HG02943 (cell line): ENCODE data around the gene FZD8.

Experiments
- ATAC-seq: cut with Tn5 transposase; IDR thresholded peaks from one replicate; pipeline ENCODE4 v1.9.1; 2021; ENCODE audit warnings: mild to moderate bottlenecking, low read depth, moderate library complexity; ENCODE audit not compliant: unreplicated experiment

The FZD8 gene

DNA sequence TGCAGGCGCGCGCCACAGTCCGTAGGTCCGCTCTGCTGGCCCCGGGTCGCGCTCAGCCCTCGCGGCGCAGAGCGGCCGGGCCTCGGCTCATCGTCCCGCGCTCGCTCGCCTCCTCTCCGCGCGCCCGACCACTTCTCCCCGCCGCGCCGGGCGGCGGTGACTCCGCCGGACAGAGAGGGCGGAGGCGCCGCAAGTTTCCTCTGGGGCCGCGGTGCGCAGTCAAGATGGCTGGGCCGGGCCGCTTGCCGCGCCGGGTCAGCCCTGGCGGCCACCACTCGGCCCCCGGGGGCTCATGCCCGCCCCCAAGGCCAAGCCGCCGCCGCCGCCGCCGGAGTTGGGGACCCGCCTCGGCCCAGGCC, 441 bp downstream of the FZD8 start:
- peak; percentile 30 for ATAC-seq

GRCh38 chr10:35640951-35641675, 983 bp downstream of the FZD8 start:
- ATAC-seq, result peak; percentile 42

DNA sequence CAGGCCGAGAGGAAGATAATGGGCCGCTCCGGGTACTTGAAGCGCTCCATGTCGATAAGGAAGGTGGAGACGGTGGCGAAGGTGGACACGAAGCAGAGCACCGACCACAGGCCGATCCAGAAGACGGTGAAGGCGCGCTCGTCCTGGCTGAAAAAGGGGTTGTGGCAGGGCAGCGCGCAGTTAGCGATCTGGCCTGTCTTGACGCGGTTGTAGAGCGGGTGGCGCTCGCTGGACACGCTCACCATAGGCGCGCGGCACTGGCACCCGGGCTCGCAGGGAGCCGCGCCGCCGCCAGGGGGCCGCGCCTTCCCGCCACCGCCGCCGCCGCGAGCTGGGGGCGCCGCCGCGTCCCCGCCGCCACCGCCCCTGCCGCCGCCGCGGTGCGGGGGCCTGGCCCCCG, 1.6 kb downstream of the FZD8 start:
- peak; percentile 21 for ATAC-seq

DNA sequence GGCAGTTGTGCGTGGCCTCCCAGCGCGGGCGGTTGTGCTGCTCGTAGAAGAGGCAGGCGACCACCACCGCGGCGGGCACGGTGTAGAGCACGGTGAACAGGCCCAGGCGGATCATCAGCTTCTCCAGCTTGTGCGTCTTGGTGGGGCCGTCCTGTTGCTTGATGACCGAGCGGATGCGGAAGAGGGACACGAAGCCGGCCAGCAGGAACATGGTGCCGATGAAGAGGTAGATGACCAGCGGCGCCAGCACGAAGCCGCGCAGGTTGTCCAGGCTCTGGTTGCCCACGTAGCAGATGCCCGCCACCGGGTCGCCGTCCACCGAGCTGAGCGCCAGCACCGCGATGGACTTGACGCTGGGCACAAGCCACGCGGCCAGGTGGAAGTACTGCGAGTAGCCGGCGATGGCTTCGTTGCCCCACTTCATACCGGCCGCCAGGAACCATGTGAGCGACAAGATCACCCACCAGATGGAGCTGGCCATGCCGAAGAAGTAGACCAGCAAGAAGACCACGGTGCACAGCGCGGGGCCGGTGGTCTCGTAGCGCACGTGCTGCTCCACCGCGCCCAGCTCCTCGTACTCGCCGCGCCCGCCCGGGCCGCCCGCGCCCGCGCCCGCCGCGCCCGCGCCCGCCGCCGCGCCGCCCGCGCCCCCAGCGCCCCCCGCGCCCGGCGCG, 2.2 kb downstream of the FZD8 start:
- no peak for ATAC-seq

DNA sequence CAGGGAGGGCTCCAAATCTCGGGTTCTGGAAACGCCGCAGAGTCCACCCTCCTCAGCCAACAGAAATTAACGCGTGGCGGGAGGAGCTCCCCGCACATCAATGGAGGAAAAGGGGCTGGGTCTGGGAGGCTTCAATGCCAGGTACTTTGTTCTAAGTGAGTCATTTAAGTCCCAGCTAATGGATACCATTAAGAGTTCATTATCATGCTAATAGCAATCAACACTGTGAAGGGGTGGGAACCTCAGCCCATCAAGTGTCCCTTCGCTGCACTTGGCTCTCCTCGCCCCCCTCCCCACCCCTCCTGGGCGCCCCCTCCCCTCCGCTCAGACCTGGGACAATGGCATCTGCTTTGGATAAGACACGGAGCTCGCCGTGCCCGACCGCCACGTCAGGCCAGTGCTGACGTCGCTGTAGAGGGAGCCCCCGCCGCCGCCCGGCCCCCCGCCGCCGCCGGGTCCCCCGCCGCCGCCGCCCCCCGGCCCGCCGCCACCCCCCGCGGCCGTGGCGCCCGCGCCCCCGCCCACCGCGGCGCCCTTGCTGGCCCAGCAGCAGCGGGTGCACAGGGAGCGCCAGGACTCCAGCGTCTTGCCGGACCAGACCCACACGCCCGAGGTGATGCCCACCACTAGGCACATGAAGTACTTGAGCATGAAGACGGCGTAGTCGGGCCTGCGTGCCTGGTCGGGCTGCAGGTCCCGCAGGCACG, 2.9 kb downstream of the FZD8 start:
- ATAC-seq, result no peak

- ATAC-seq, result no peak
Measured at GRCh38 chr10:35638101-35638500, 4.0 kb downstream of the FZD8 start.

DNA sequence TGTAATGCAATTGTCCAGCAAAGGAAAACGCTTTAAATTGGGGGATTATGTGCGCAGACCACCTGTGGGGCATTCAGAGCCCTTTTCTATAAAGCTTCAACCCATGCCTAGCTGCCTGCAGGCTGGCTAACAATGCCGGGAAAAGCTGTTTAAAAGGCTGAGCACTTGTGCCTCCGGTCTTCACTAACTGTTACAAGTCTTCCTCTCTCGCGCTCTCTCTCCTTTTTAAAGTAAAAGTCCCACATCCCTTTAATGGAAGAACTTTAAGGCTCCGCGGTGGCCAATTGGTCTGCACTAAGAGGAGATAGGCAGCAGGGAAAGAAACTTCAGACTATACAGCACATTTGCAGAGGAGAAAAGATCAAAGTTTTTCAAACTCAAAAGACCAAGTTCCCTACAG, 4.6 kb downstream of the FZD8 start:
- no peak for ATAC-seq

- ATAC-seq, result no peak
Measured at GRCh38 chr10:35636956-35637355, 5.1 kb downstream of the FZD8 start.

GRCh38 chr10:35635576-35635975, 6.5 kb downstream of the FZD8 start:
- peak; percentile 81 for ATAC-seq

GRCh38 chr10:35633006-35633980, 8.8 kb downstream of the FZD8 start:
- no peak for ATAC-seq

- no peak for ATAC-seq
Measured at GRCh38 chr10:35632027-35632426, 10.1 kb downstream of the FZD8 start.

GRCh38 chr10:35631404-35631803, 10.7 kb downstream of the FZD8 start:
- no peak for ATAC-seq

DNA sequence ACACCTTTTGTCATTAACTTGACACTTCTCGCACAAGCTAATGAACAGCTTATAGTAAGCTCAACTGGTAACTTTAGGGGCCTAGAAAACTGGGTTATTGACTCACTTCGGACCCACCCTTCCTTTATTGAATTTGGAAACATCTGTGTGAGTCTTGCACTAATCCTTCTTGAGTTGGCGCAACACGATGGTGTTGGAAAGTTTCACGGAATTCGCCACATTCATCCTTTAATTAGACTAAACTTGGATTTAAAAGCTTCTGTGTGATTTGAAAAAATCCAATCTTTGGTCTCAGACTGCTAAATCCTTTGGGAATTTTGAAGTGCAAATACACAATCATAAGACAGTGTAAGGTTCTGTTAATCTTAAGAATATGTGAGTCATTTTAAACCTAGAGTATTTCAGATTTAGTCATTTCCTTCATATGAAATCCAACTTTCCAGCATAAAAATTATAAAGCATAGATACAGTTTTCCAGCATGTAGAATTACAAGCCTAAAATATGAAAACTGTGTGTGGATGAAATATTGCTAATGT, 15.1 kb downstream of the FZD8 start:
- ATAC-seq, result no peak

- no peak for ATAC-seq
Measured at GRCh38 chr10:35614312-35614711, 27.8 kb downstream of the FZD8 start.

DNA sequence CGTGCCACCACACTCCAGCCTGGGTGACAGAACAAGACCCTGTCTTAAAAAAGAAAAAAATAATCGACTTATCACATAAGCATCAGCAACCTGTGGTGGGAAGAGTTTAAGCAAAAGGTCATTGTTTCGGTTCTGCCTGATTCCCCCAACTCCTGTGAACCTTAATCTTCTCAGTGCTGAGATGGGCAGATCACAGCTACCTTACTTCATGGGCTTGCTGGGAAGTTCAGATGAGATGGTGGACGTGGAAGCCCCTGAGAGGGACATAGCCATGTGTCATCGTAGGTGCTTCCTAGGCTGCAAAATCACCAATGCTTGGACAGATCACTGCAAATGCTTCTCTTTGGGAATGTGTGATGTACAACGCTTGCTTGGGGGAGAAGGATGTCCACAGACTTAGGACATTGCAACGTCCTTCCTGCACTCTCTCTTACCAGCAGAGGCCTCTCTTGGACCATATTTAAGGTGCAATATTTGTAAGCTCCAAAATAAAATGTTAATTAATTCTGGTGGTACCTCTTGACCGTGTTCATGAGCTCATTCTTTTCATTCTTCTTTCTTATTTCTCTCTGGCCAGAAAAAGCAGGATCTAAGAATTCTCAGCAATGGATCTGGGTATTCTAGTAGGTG, 28.4 kb downstream of the FZD8 start:
- ATAC-seq, result no peak

- ATAC-seq, result no peak
Measured at GRCh38 chr10:35613107-35613440, 29.0 kb downstream of the FZD8 start.

DNA sequence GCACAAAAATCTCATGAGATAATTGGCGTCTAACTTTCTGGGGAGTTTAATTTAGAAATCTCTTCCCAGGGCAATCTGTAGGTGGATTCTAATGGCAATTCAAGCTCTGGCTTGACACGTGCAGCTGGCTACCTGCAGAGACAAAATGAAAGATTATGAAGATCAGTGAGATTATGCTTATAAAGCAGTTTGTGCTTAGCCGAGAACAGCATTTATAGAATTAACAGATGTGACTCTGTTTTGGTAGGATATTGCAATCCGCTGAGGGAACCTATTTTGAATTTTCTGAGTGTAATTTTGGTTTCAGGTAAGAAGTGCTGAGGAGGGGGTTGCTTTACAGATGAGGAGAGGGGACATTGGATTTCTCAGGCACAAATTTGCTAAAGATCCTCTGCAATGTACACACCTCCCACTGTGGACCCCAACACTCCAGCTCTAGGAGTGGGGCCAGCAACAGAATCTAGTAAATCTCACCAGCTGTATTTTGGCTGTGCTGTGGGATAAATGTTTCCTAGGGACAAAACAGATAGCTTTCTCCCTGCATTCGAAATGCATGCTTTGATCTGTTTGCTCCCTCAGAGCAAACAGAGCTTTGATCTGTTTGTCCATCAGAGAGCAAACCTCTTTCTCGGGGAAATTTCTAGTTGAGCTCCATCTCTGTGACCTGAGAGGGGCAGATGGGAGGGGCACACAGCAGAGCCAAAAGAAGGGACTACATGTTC, 29.6 kb downstream of the FZD8 start:
- no peak for ATAC-seq

DNA sequence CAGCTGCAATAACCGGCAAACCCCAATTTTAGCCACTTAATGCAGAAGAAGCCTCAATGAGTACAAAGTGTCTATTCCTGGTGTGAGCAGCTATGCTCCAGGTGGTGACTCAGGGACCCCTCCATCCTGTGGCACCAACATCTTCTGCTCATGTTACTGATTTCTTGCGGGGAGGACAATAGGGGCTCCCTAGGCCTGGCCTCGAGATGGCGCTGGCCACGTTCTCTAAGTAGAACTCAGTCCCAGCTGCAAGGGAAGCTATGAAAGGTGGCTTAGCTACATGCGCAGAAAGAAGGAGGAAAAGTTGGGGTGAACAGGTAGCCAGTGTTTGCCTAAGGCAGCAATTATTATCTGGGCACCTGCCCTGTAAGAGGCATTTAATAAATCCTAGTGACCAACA, 30.3 kb downstream of the FZD8 start:
- ATAC-seq, result no peak

DNA sequence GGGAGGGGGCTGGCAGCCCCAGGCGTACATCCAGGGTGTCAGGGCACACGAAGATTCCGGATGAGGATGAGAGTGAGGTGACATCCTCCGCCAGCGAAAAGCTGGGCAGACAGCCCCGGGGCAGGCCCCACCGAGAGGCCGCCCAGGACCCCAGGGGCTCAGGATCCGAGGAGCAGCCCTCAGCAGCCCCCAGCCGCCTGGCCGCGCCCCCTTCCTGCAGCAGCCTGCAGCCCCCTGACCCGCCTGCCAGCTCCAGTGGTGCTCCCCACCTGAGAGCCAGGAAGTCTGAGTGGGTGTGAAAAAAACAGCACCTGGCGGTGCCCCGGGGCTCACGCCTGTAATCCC, 33.8 kb downstream of the FZD8 start:
- ATAC-seq, result no peak
